Mucosa of rectum (tissue), 2 donors: ENCODE results near the gene RBM17.
A peak's percentile ranks its signal among the peaks of the same experiment; 100 is the strongest.

Experiments
- H3K27ac ChIP-seq, 2 donors: one replicate each; pipeline ENCODE4 v1.7.0; 2013; ENCODE audit warnings: inconsistent platforms in 2 of 2, low read depth in 2 of 2, low read length in 2 of 2
- H3K27me3 ChIP-seq, 2 donors: one replicate each; pipeline ENCODE4 v1.7.0; 2013; ENCODE audit warnings: low read length in 2 of 2; ENCODE audit not compliant: control insufficient read depth in 2 of 2, insufficient read depth in 2 of 2
- H3K36me3 ChIP-seq, 2 donors: one replicate each; pipeline ENCODE4 v1.7.0; 2013; ENCODE audit warnings: low read length in 2 of 2; ENCODE audit not compliant: control insufficient read depth in 2 of 2, insufficient read depth in 2 of 2
- H3K4me1 ChIP-seq, 2 donors: one replicate each; pipeline ENCODE4 v1.7.0; 2013; ENCODE audit warnings: low read length in 2 of 2, mild to moderate bottlenecking in 1 of 2; ENCODE audit not compliant: control insufficient read depth in 2 of 2, insufficient read depth in 2 of 2
- H3K4me3 ChIP-seq, 2 donors: one replicate each; pipeline ENCODE4 v1.7.0; 2013; ENCODE audit warnings: low read length in 2 of 2
- H3K9ac ChIP-seq, 2 donors: one replicate each; pipeline ENCODE4 v1.7.0; 2013; ENCODE audit warnings: low read length in 2 of 2, low read depth in 1 of 2, mild to moderate bottlenecking in 1 of 2
- H3K9me3 ChIP-seq, 2 donors: one replicate each; pipeline ENCODE4 v1.7.0; 2013; ENCODE audit warnings: low read length in 2 of 2; ENCODE audit not compliant: control insufficient read depth in 2 of 2
- donor health status: healthy.
- donor health status: Normal muscosa, but diverticular disease.

Gene RBM17

GRCh38 chr10:6047847-6048246 lies 41.0 kb upstream of the RBM17 start:
- H3K4me3 ChIP-seq, result no peak overlapping the region
- no peak overlapping the region for H3K27ac ChIP-seq
- no peaks in the 10 kb centered on the region for H3K36me3 ChIP-seq
- H3K9ac ChIP-seq, result no peak overlapping the region
- peaks cover 3 to 12% of the 10 kb centered on the region in 2 donors for H3K4me1 ChIP-seq
- no peaks in the 10 kb centered on the region for H3K27me3 ChIP-seq
- no peaks in the 10 kb centered on the region for H3K9me3 ChIP-seq

DNA sequence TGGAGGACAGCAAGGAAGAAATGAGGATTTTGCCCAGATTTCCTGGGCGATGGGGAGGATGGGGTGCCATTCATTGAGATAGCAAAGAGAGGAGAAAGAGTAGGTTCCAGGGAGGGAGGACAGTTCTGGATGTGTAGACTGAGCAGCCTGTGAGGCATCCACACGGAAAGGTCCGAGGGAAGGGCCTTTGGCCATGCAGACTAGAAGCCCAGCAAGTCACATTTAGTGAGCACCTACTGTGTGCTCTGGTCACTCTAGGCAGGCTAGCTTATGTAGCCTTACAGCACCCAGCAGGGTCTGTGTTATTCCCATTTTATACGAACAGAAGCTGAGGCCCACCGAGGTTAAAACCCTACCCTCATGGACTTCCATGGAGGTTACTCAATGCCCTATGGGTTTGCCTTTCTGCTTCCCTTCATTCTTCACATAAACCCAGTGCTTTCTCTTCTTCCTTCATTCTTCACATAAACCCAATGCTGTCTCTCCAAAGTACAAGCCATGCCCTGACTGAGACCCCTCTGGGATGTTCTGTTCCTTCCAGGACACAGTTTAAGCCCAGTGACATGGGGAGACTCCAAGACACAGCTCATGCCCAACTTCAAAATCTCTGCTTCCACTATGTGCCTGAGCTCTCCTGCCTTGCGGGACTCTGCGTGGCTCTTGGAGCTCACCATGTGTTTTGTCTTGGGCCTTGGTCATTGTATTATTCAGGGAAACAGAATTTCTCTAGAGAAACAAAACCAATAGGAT lies 40.4 kb upstream of the RBM17 start:
- no peaks in the 10 kb centered on the region for H3K27me3 ChIP-seq

DNA sequence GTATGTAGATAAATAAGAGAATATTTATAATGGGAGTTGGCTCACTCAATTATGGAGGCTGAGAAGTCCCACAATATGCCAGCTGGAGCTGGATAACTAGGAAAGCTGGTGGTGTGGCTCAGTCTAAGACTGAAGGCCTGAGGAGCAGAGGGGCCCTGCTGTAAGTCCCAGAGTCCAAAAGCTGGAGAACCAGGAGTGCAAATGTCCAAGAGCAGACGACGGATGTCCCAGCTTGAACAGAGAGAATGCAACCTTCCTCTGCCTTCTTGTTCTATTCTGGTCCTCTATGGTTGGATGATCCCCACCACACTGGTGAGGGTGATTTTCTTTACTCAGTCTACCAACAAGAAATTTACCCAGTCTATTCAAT lies 39.8 kb upstream of the RBM17 start:
- no peak overlapping the region for H3K27ac ChIP-seq
- no peak overlapping the region for H3K9ac ChIP-seq
- no peaks in the 10 kb centered on the region for H3K9me3 ChIP-seq
- H3K4me3 ChIP-seq, result no peak overlapping the region
- peaks cover 8 to 19% of the 10 kb centered on the region in 2 donors for H3K4me1 ChIP-seq
- H3K27me3 ChIP-seq, result peaks cover 0 to 3% of the 10 kb centered on the region in 2 donors
- H3K36me3 ChIP-seq, result no peaks in the 10 kb centered on the region

More for the DNA sequence above, 40.4 kb upstream of the RBM17 start:
- Histone ChIP-seq H3K9ac (no peak overlapping the region), H3K4me1 (peaks cover 3 to 16% of the 10 kb centered on the region in 2 donors), H3K9me3 (no peaks in the 10 kb centered on the region), H3K36me3 (no peaks in the 10 kb centered on the region), H3K4me3 (no peak overlapping the region), H3K27ac (no peak overlapping the region)

- Histone ChIP-seq H3K27ac (peak overlapping the region; percentile 53 to 78), H3K4me1 (peaks cover 12 to 19% of the 10 kb centered on the region in 2 donors), H3K9ac (peak overlapping the region; percentile 61 to 75), H3K27me3 (peaks cover 0 to 5% of the 10 kb centered on the region in 2 donors), H3K4me3 (peak overlapping the region; percentile 68 to 82), H3K36me3 (no peaks in the 10 kb centered on the region), H3K9me3 (no peaks in the 10 kb centered on the region)
Measured at GRCh38 chr10:6050801-6051445, 37.9 kb upstream of the RBM17 start.

- Histone ChIP-seq H3K27ac (peak overlapping the region in 1 of 2 donors; percentile 19), H3K27me3 (peaks cover 0 to 5% of the 10 kb centered on the region in 2 donors), H3K9ac (no peak overlapping the region), H3K4me3 (no peak overlapping the region), H3K36me3 (no peaks in the 10 kb centered on the region), H3K4me1 (peaks cover 12 to 19% of the 10 kb centered on the region in 2 donors), H3K9me3 (no peaks in the 10 kb centered on the region)
Measured at GRCh38 chr10:6052247-6053221, 36.3 kb upstream of the RBM17 start.

GRCh38 chr10:6053303-6053702 lies 35.5 kb upstream of the RBM17 start:
- Histone ChIP-seq H3K27ac (no peak overlapping the region), H3K27me3 (peaks cover 0 to 5% of the 10 kb centered on the region in 2 donors), H3K9me3 (no peaks in the 10 kb centered on the region), H3K4me3 (no peak overlapping the region), H3K4me1 (peaks cover 12 to 19% of the 10 kb centered on the region in 2 donors), H3K36me3 (no peaks in the 10 kb centered on the region), H3K9ac (no peak overlapping the region)

GRCh38 chr10:6053816-6054631 lies 34.8 kb upstream of the RBM17 start:
- peaks cover 12 to 19% of the 10 kb centered on the region in 2 donors for H3K4me1 ChIP-seq
- peak overlapping the region; percentile 10 to 38 for H3K27ac ChIP-seq
- H3K9ac ChIP-seq, result no peak overlapping the region
- no peaks in the 10 kb centered on the region for H3K36me3 ChIP-seq
- peak overlapping the region in 1 of 2 donors; percentile 6 for H3K4me3 ChIP-seq
- peaks cover 0 to 5% of the 10 kb centered on the region in 2 donors for H3K27me3 ChIP-seq
- no peaks in the 10 kb centered on the region for H3K9me3 ChIP-seq

DNA sequence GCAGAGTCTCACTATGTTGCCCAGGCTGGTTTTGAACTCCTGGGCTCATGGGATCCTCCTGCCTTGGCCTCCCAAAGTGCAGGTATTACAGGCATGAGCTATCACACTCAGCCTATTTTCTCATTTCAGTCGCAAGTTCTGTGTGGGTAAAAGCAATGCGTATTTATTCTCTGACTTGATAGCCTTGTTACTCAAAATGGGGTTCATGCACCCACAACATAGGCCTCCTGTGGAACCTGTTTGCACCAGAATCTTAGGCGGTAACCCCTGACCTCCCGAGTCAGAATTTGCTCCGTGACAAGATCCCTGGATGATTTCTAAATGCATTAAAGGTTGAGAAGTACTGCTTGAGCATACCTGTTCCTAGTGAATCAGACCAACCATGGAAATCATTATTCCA lies 34.0 kb upstream of the RBM17 start:
- Histone ChIP-seq H3K27ac (no peak overlapping the region), H3K27me3 (peaks cover 0 to 5% of the 10 kb centered on the region in 2 donors), H3K4me1 (peaks cover 12 to 18% of the 10 kb centered on the region in 2 donors), H3K9ac (no peak overlapping the region), H3K4me3 (no peak overlapping the region), H3K9me3 (no peaks in the 10 kb centered on the region), H3K36me3 (no peaks in the 10 kb centered on the region)

DNA sequence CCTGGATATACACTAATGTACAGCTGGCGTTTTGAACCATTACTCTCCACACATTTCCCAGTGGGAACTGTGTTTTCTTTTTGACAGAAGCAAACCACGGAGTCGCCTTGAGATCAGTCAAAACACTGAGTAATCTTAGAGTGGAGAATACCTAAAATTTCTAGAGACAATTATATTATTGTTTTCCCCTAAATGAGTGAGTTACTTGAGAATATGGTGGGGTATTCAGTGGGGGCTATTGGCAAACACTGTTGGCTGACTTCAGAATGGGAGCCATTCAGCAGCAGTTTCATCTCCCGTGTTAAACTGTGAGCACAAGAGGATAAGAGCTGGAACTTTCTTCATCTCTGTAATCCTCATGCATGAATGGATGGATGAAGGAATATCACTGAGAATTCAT lies 32.9 kb upstream of the RBM17 start:
- Histone ChIP-seq H3K4me3 (no peak overlapping the region), H3K27me3 (peaks cover 0 to 5% of the 10 kb centered on the region in 2 donors), H3K36me3 (no peaks in the 10 kb centered on the region), H3K27ac (no peak overlapping the region), H3K9ac (no peak overlapping the region), H3K9me3 (no peaks in the 10 kb centered on the region), H3K4me1 (peaks cover 8 to 9% of the 10 kb centered on the region in 2 donors)
